ENCODE data around the gene TLE2.

GRCh38 chr19:2984215-2984528, 44.9 kb downstream of the TLE2 start:
- TF ChIP-seq, protein P1, sequence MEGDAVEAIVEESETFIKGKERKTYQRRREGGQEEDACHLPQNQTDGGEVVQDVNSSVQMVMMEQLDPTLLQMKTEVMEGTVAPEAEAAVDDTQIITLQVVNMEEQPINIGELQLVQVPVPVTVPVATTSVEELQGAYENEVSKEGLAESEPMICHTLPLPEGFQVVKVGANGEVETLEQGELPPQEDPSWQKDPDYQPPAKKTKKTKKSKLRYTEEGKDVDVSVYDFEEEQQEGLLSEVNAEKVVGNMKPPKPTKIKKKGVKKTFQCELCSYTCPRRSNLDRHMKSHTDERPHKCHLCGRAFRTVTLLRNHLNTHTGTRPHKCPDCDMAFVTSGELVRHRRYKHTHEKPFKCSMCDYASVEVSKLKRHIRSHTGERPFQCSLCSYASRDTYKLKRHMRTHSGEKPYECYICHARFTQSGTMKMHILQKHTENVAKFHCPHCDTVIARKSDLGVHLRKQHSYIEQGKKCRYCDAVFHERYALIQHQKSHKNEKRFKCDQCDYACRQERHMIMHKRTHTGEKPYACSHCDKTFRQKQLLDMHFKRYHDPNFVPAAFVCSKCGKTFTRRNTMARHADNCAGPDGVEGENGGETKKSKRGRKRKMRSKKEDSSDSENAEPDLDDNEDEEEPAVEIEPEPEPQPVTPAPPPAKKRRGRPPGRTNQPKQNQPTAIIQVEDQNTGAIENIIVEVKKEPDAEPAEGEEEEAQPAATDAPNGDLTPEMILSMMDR (IDR thresholded peaks at IDR 0.05; ENCODE audit: low read length), result no peak
- TF ChIP-seq EZH2 (optimal IDR thresholded peaks at IDR 0.05; ENCODE audit: low read depth, low read length) (no peak), EZH2phosphoT487 (IDR thresholded peaks at IDR 0.05; ENCODE audit: low read length) (no peak)
